Islet of Langerhans (tissue), 1 donor: ENCODE results near the gene TUBB4B.
"Not testable (repeated sequence)": the region's sequence is repeated elsewhere in the genome, so short reads cannot be mapped to it uniquely, and the experiment has no call there.

ENCODE experiments used
- FAIRE-seq: peaks from one replicate; lab custom pipeline; 2011; peaks lifted over from hg19 to GRCh38; lab: Jason Lieb, UNC

TUBB4B gene

DNA sequence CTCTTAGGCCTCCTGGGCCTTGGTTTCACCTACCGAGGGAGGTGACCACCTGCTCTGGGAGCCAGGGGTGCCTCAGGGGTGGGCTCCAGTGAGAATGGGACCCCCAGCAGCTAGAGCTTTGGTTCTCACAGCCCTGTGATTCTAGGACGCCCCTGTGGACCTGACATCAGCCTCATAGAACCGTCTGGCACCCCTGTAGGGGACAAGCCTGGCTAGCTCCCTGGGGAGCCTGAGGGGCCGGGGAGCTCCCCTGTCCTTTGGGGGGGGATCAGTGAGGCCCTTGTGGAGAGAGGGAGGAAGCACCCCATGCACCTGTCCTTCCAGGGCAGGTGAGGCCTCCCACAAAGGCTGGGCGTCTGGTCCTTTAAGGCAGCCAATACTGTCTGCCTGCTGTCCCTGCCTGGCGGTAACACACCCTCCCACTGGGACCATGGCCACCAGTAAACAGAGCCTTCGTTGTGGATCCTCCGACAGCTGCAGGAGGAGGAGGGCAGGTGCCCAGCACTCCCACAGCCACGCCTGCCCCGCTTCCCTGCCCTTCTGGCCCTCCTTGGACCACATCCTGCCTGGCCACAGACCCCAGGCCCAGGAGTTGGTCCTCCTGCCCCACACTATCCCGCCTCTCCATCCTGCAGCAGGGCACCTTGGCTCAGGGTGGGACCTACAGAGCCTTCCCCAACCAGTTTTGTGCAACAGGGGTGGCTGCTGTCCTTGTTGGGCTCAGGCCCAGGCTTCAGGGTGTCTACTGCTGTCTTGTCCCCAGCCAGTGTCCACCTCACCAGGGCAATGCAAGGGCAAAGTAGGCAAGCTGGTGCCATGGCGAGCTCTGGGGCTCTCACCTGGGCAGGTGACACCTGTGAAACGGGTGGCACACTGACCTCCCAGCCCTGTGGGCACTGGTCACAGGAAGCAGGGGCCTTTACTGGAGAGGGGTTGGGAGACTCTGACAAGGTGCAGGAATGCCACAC lies 3.0 kb upstream of the TUBB4B start:
- no peak for FAIRE-seq

DNA sequence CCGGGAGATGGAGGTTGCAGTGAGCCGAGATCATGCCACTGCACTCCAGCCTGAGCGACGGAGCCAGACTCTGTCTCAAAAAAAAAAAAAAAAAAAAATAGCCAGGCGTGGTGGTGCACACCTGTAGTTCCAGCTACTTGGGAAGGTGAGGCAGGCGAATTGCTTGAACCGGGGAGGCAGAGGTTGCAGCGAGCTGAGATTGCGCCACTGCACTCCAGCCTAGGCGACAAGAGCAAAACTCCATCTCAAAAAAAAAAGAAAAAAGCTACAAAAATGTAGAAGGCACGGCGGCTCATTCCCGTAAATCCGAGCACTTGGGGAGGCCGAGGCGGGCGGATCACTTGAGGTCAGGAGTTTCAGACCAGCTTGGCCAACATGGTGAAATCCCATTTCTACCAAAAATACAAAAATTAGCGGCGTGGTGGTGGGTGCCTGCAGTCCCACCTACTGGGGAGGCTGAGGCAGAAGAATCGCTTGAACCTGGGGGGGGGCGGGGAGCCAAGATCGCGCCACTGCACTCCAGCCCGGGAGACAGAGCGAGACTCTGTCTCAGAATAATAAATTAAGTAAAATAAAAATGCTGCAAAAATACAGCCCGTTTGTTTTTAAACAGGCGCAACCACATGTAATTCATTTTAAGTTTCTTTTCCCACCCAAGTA lies 1.4 kb upstream of the TUBB4B start:
- not testable (repeated sequence) for FAIRE-seq

DNA sequence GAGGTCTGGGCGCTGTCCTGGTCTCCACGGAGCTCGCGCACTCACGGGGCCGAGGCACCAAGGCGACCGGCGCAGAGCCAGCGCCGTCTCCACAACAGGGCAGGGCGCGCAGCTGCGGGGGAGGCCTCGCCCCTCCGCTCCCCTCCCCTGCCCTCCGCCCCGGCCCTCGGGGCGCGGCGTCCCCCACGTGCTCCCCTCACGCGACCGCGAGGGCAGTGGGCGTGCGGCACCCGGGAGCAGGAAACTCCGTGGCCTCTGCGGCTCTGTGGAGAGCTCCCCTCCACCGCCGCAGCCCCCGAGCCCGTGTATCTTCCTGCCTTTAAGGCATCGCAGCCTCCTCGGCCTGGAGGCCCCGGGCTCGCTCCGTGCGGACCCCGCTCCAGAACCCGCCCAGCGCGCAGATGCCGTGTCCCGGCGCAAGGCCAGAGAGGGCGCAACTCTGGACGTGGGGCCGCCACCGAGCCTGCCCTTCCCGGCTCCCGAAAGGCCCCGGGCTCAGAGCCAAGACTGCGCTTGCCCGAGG lies 708 bp upstream of the TUBB4B start:
- FAIRE-seq = no peak

DNA sequence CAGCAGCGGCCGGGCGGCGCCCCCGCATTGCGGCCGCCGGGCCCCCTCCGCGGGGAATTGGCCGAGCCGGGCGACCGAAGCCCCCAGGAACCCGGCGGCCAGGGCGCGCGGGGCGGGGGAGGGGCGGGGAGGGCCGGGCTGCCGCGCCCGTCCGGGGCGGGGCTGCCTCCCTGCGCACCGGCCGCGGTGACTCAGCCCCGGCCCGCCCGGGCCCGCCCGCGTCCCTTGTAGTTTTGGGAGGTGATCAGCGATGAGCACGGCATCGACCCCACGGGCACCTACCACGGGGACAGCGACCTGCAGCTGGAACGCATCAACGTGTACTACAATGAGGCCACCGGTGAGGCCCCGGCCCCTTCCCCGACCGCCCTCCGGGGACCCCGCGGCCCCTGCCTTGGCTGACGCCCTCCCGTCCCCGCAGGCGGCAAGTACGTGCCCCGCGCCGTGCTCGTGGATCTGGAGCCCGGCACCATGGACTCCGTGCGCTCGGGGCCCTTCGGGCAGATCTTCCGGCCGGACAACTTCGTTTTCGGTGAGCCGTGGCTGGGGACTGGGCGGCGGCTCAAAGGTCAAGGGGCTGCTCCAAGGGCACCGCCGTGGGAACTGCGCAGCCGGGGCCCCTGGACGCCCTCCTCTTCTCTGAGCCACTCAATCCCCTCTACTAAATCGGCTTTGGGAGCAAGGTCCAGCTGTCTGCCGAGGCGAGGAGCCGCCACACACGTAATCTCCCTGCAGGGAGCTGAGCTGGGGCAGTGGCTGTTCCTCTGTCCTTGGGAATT lies 592 bp downstream of the TUBB4B start:
- FAIRE-seq = no peak

DNA sequence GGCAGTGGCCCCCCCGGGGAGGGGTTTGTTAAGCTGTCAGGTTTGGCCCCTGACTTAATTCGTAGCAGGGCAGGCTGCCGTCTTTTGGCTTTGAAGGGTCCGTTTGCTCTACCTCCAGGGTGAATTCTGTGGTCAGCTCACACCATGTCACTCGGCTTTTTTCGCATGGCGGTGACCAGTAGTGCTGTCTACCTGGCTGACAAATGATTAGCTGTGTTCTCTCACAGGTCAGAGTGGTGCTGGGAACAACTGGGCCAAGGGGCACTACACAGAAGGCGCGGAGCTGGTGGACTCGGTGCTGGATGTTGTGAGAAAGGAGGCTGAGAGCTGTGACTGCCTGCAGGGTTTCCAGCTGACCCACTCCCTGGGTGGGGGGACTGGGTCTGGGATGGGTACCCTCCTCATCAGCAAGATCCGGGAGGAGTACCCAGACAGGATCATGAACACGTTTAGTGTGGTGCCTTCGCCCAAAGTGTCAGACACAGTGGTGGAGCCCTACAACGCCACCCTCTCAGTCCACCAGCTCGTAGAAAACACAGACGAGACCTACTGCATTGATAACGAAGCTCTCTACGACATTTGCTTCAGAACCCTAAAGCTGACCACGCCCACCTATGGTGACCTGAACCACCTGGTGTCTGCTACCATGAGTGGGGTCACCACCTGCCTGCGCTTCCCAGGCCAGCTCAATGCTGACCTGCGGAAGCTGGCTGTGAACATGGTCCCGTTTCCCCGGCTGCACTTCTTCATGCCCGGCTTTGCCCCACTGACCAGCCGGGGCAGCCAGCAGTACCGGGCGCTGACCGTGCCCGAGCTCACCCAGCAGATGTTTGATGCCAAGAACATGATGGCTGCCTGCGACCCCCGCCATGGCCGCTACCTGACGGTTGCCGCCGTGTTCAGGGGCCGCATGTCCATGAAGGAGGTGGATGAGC lies 1.4 kb downstream of the TUBB4B start:
- no peak for FAIRE-seq

DNA sequence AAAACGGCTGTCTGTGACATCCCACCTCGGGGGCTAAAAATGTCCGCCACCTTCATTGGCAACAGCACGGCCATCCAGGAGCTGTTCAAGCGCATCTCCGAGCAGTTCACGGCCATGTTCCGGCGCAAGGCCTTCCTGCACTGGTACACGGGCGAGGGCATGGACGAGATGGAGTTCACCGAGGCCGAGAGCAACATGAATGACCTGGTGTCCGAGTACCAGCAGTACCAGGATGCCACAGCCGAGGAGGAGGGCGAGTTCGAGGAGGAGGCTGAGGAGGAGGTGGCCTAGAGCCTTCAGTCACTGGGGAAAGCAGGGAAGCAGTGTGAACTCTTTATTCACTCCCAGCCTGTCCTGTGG lies 2.2 kb downstream of the TUBB4B start:
- FAIRE-seq = not testable (repeated sequence)

DNA sequence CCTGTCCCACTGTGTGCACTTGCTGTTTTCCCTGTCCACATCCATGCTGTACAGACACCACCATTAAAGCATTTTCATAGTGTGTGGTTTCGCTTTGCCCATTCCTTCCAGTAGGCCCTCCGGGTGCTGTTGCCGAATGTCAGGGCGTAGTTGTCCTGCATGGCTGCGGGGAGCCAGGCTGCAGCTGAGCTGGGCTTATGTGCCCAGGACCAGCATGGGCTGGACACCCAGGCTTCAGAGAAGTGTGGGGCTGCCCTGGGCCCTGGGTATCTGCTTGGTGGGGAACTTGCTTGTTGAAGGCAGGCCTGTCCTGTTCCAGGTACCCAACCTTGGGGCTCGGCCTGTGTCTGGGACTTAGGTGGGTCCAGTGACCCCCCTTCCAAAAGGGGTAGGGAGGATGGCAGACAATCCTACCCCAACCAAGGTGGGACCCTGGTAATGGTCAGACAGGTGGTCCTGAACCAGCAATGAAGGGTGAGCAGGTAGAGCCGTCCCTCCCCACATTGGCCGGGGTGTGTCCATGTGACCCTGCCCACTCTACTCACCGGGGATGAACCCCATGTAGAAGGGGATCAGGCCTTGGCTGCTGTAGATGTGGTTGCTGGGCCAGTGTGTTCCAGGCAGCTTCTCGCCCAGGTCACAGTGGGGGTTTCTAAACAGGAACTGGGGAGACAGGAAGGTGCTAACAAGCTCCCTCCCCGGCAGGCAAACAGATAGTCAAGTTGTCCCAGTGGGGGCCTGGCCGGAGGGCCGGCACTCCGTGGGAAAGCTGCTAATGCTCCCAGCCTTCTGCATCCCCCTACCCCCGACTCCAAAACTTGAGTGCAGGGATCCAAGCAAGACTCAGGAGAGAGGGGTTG lies 2.8 kb downstream of the TUBB4B start:
- FAIRE-seq = no peak

DNA sequence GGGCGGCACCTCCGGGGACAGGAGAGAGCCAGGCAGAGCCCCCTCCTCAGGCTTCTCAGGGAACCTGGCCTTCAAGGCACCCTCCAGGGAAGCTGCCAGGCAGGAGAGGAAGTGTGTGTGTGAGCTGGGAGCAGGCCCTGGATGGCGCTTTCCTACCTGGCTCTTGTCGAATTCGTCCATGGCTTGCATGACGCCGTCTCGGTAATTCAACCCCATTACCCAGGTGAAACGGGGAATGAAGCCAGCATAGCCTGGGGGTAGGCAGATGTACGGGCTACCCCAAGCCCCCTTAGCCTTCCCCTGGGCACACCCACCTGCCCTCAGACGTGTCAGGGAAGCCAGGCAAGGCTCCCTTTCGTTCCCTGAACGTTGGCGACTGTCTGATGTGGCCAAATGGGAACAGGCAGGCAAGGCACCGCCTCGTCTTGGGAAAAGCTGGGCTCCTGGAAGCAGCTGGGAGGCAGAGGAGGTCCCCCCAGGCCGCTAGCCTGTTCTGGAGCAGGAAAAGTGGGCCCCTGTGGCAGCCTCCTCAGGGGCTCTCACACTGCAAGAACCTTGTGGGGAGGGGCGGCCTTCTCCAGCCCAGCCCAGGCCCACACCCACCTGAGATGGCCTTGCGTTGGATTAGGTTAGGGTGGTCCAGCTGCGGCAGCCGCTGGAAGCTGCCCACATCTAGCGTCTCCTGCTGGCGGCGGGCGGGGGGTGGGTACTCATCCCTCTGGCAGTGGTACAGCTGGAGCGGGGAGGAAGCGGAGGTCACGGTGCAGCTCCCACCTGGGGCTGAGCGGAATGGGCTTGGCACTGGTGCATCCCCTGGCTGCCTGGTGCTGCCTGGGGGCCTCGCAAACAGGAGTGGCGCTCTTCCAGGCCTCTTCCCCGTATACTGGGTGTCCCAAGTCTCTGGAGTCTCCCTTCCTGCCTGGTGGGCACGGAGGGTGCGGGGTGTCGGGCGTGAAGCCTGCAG lies 3.7 kb downstream of the TUBB4B start:
- no peak for FAIRE-seq

DNA sequence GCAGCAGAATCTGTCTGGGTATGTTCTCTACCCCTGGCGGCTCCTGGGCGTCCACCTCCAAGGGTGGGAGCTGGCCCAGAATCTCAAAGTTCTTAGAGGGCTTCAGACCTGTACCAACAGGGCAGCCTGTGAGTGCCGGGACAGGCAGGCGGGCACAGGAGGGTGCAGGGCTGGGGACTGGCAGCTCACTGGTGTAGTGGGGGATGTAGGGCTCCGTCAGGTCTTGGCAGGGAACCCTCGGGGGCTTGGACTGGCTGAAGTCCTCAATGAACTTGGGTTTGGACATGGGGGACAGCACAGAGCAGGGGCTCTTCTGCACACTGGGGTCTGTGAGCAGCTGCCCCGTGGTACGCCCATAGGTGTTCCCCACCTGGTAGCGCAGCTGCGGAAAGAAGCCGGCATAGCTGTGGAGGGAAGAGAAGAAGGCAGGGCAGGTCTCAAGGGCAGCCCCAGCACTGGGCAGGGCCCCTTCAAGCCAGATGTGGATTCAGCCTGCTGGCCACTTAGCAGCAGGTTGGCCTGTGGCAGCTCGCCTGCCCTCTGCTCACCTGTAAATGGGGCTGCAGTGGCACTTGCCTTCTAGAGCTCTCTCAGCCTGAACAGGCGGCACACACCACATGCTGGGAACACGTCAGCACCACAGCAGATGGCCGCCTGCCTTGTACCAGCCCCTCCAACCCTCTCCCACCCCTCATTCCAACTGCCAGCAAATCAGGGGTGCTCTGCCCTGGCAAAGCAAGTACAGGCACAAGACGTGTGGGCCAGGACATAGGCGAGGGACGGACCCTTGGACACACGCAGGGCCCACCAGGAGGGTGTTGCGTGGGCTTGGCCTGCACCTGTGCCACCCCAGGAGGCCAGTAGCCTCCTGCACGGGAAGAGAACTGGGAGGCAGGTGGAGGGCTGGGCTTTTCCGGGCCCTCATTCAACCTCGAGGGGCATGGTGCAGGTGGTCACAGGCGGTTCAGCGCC lies 4.6 kb downstream of the TUBB4B start:
- no peak for FAIRE-seq

DNA sequence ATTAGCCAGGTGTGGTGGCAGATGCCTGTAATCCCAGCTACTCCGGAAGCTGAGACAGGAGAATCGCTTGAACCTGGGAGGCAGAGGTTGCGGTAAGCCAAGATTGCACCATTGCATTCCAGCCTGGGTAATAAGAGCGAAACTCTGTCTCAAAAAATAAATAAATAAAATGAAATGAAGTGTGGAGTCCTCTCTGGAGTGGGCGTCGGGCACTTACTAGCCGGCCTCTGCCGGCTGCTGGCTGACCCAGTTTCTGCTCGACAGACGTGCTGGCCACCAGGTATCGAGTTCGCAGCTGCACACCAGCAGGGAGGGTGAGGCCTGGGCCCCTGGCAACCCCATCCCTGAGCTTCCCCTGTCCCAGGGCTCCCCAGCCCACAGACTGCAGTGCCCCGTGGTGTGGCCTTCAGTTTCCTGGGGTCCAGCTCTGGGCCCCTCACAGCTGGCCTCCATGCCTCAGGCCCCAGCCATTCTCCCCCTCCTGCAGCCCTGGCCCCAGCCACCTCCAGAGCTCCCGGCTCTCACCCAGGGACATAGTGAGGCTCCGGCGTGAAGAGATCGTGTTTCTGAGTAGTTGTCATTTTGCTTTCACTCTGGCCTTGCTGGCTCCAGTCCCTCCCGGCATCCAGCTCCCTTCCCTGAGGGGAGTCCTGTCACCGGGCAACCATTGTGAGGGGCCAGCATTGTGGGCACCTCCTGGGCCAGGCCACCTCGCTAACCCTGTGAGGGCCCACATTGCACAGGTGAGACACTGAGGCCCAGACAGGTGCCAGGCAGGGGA lies 6.2 kb downstream of the TUBB4B start:
- no peak for FAIRE-seq

DNA sequence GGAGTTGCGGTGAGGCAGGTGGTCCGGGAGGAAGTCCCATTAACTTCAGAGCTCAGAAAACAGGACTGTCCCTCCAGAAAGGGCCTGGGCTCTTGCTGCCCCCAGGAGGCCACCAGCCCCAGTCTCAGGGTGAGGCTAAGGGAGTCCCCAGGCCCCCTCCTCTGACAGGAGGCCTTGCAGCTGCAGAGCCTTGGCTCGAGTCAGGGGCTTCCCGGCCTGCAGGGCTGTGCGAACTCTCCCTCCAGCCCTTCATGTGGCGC lies 6.8 kb downstream of the TUBB4B start:
- no peak for FAIRE-seq

DNA sequence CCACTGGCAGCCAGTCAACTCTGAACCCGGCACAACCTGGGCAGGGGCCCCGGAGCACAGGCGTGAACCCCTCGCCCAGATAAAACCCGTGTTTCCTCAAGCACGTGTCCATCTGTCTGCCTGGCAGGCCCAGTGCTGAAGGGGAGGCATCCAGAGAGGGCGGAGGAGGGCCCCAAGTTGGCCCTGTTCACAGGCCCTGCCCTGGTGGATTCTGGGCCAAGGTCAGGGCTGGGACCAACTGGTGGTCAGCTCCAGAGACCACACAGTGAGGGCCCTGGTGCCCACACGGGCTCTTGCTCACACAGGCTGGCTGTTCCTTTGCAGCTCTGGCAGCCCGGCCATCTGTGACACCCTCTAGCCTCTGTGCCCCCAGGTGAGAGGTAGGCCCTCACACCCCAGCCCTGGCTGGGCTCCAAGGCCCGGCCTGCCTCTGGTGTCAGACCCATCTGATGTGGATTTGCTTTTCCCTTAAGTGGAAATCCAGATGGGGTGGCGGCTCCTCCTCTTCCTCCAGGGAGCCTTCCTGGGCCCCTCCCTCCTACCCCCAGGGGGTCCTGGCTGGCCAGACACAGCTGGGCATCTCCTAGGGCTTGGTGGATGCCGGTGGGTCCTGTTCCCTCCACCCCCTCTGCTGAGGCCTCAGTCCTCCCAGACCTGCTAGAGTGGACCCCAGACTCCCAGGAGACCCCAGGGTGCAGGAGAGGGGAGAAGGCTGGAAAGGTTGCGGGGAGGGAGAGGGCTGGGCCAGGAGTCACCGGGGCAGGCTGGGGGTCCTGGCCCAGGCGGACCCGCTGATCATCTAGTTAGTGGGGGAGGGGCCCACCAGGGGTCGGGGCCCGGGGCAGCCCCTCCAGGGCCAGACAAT lies 9.5 kb downstream of the TUBB4B start:
- no peak for FAIRE-seq

DNA sequence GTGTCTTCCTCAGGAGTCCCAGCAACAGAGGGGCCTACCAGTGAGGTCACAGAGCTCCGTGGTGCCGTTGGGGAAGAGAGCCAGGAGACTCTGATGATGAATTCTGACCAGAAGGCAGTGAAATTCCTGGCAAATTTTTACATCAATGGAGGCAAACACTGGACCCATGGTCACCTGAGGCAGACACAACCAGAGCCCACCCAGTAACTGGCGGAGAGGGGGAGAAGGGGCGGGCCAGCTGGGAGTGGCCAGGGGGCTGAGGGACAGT lies 10.0 kb downstream of the TUBB4B start, which contains the start of gene STPG3:
Gene STPG3 (plus strand): TSS at position 93 of the 268 bp plus-strand sequence. CDS start 1 bp downstream, at position 94.
- no peak for FAIRE-seq

DNA sequence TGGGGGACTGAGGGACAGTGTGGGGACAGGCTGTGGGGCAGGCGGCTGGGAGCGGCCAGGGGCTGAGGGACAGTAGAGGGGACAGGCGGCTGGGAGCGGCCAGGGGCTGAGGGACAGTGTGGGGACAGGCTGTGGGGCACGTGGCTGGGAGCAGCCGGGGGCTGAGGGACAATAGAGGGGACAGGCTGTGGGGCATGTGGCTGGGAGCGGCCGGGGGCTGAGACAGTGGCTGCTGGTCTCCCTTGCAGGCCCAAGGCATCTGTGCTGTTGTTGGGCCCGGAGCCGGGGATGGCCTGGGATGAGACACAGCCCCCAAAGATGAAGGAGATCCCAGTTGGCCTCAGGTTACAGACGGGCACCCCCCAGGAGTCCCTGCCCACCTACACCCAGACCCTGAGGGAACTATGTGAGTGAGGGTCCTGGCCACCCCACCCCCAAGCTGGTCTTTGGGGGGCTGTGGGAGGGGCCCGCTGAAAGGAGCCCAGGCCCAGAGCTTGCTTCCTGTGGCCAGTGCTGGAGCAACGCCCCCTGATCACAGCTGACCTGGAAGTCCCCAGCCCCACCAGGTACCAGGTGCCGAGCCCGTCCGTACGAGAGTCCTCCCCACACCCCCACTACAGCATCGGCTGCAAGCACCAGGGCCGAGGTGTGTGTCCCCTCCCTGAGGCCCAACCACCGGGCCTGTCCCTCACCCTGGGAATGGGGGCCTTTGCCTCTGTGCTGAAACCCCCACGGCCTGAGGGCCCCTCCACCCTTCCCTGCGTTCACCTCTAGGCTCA lies 10.6 kb downstream of the TUBB4B start:
- FAIRE-seq = no peak

DNA sequence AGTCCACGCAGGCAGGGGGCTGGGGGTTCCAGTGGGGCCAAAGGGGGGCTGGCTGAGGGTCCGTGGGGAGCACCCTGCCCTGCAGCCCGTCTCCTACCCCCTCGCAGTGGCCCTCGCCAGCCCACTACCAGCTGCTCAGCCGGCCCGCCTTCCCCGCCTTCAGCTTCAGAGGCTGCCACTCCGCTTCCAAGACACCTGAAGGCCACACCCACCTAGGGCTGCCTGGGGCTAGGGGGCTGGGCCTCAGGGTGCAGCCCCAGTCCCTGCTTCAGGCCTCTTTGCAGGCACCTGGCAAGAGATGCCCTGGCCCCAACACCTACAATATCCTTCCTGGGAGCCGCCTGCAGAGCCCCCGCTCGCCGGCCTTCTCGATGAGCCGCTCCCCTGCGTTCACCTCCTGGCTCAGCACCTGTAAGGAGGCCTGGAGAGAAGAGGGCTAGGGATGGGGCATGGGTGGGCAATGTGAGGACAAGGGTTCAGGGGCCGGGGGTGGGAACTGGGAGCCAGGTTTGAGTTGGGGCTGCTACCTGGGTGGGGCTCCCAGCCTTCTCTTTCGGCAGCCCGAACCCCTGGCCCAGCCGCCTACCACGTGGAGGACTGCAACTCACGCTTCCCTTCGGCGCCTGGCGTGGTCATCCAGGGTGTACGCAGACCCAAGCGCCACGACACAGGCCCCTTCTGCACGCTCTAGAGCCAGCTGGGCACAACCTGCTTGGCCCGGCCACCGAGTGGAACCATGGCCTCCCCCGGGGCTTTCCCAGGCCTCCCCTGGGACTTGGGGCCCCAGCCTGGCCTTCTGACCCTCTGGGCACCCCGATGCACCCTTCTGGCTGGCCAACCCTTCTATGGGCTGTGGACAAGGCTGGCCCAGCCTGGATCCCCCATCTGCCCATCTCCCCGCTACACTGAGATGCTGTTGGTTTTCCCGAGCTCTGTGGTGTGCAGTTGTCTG lies 11.7 kb downstream of the TUBB4B start:
- no peak for FAIRE-seq
